ENCODE data around the gene EDC3.
A peak's percentile ranks its signal among the peaks of the same experiment; 100 is the strongest.
"Not testable (repeated sequence)": the region's sequence is repeated elsewhere in the genome, so short reads cannot be mapped to it uniquely, and the experiment has no call there.

The EDC3 gene

DNA sequence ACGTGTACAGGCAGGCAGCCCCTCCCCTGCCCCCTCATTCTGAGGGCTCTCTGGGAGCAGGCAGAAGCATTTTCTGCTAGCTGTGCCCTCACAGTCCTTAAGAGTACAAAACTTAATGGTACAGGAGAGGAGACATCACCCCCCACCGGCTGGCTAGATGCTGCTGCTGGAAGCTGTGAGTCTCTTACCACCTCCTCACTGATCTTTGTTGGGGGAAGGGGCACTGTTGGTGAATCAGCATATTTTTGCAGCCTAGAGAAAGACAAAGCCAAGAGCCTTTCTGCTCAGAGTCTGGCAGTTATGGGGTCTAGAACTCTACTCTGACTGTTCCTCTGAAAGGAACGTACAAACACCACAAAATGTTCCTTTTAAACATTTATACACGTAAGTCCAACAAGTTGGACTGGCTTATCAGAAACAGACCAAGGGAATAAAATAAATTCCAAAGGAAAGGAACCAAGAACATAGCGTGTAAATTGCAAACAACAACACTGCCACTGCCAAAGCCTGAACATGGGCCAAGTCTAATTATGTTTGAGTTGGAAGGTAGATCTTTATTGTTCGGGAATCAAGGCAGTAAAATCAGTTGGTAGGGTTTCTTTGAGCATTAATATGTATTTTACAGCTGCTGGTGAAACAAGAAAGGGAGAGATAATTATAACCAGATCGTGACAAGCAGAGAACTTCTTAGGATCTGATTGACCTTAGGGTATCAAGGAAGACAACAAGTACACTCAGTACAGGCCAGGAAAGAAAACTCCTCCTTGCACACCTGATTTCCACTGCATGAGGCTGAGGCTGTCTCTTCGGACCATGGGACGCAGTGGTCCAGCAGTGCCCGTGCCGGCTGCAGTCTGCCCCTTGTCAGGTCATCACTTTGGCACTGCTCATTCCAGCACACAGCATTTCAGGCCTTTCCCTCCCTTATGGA is 52.8 kb downstream of the EDC3 start:
- H3K27ac Mint-ChIP-seq, result peak overlapping the region; percentile 57
- H3K4me1 Mint-ChIP-seq, result peaks cover 37% of the 10 kb centered on the region

DNA sequence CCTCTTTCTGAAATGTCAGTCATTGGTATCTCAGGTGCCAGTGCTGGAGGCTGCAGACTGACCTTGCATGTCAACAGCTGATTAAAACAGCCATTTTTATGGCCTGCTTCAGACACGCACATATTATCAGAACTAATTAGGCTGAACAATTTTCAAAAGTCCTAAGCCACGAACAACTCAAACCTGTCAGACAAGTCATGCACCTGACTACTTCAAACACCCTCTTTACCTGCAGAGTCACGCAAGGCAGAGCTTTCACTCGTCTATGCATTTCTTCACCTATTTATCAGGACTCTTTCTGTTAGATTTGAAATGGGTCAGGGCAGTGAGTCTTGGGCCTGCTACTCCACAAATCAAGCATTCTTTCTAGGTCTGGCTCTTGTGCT is 53.5 kb downstream of the EDC3 start:
- Mint-ChIP-seq H3K27ac (no peak overlapping the region), H3K36me3 (peaks cover 3% of the 10 kb centered on the region), H3K9me3 (no peaks in the 10 kb centered on the region), H3K27me3 (no peaks in the 10 kb centered on the region), H3K4me1 (peaks cover 33% of the 10 kb centered on the region), H3K4me3 (no peak overlapping the region)

More for the DNA sequence above, 52.8 kb downstream of the EDC3 start:
- Mint-ChIP-seq H3K4me3 (no peak overlapping the region), H3K36me3 (peaks cover 3% of the 10 kb centered on the region), H3K27me3 (no peaks in the 10 kb centered on the region), H3K9me3 (no peaks in the 10 kb centered on the region)

DNA sequence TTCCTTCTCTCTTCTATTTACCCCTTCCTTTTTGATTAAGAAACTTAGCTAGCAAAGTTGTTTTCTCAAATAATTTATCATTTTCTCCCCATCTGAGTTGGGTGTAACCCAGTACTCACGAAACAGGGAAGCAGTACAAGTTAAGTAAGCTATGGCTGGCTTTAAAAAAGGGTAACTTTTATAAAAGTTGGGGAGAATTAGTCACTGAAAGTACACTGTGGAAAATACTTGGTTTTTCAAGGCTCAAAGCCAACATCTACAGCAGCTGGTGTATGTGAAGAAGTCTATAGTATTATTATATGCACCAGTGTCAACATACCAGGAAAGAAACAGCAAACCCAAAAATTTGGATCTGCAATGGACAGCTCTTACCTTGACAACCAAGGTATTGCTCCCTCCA is 54.7 kb downstream of the EDC3 start:
- H3K36me3 Mint-ChIP-seq, result peaks cover 4% of the 10 kb centered on the region
- H3K27ac Mint-ChIP-seq, result peak overlapping the region; percentile 90
- no peaks in the 10 kb centered on the region for H3K27me3 Mint-ChIP-seq
- H3K4me3 Mint-ChIP-seq, result no peak overlapping the region
- H3K4me1 Mint-ChIP-seq, result peaks cover 28% of the 10 kb centered on the region
- H3K9me3 Mint-ChIP-seq, result no peaks in the 10 kb centered on the region

DNA sequence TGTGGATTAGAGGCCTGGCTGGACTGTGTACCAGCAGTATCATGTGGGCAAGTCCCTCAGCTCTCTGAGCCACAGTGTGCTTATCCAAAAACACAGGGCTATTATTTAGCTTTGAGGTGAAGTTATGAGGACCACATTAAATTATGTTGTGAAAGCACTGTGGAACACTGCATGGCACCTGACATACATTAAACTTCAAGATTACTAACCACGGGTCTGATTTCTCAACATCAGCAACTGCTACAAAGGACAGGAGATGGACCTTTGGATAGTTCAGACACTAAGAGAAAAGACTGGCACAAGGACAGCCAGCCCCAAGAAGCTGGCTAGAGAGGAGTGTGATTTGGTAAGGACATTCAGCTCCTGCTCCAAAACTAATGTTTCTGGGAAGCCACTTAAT is 58.8 kb downstream of the EDC3 start:
- Mint-ChIP-seq H3K4me3 (no peak overlapping the region), H3K4me1 (peaks cover 14% of the 10 kb centered on the region), H3K27me3 (no peaks in the 10 kb centered on the region), H3K9me3 (no peaks in the 10 kb centered on the region), H3K36me3 (peaks cover 6% of the 10 kb centered on the region), H3K27ac (no peak overlapping the region)

DNA sequence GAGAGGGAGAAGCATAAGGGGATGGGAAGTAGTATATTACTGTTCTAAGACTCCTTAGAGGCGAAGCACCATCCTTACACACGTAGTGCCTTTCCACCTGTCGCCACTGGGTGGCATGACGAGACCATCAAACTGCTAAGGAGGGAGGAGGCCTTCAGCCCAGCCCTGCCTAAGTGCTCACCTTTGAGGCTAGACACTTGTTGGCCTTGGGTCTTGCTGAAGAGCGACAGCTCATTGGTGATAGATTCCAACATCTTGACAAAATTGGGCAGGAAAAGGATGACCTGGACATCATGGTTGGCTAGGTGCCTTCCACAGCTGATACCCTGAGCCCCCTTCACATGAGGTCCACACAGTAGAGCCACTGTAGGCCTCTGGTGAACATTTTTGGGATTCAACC is 60.6 kb downstream of the EDC3 start:
- peaks cover 6% of the 10 kb centered on the region for H3K36me3 Mint-ChIP-seq
- H3K9me3 Mint-ChIP-seq, result no peaks in the 10 kb centered on the region
- H3K4me1 Mint-ChIP-seq, result peaks cover 5% of the 10 kb centered on the region
- H3K4me3 Mint-ChIP-seq, result no peak overlapping the region
- H3K27me3 Mint-ChIP-seq, result no peaks in the 10 kb centered on the region
- no peak overlapping the region for H3K27ac Mint-ChIP-seq

DNA sequence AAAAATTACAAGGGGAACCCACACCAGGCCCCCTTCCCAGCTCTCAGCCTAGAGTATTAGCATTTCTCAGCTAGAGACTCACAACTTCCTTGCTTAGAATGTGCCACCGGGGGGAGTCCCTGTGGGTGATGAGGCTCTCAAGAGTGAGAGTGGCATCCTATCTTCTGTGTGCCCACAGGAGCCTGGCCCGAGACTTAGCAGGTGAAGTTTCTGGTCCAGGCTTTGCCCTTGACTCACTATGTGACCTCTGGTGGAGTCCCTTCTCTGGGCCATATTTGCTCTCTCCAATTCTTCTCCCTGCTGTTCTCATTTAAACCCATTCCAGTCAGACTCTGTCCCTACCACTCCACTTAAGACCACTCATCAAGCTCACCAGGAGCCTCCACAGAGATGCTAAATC is 62.0 kb downstream of the EDC3 start:
- Mint-ChIP-seq H3K4me3 (no peak overlapping the region), H3K27me3 (no peaks in the 10 kb centered on the region), H3K27ac (peak overlapping the region; percentile 25), H3K36me3 (peaks cover 4% of the 10 kb centered on the region), H3K4me1 (peaks cover 5% of the 10 kb centered on the region), H3K9me3 (no peaks in the 10 kb centered on the region)

DNA sequence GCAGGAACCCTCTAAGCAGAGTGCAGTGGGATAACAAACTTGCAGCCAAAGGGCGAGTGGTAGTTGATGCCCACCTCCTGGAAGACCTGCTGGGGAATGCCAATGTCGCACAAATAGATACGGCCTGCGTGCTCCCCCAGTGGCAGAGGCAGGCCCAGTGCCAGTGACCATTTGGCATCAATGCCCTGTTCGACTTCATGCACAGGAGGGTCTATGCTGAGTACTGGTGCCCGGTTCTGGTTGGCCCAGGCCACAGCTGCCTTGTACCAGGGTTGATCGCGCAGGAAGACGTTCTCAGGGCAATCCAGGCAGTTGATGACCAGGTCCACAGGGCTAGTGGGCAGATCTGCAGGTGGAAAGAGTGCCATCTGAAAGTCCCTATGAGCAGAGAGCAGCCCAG is 63.2 kb downstream of the EDC3 start:
- Mint-ChIP-seq H3K4me1 (peaks cover 5% of the 10 kb centered on the region), H3K27ac (no peak overlapping the region), H3K36me3 (peaks cover 4% of the 10 kb centered on the region), H3K4me3 (no peak overlapping the region), H3K9me3 (no peaks in the 10 kb centered on the region), H3K27me3 (no peaks in the 10 kb centered on the region)

DNA sequence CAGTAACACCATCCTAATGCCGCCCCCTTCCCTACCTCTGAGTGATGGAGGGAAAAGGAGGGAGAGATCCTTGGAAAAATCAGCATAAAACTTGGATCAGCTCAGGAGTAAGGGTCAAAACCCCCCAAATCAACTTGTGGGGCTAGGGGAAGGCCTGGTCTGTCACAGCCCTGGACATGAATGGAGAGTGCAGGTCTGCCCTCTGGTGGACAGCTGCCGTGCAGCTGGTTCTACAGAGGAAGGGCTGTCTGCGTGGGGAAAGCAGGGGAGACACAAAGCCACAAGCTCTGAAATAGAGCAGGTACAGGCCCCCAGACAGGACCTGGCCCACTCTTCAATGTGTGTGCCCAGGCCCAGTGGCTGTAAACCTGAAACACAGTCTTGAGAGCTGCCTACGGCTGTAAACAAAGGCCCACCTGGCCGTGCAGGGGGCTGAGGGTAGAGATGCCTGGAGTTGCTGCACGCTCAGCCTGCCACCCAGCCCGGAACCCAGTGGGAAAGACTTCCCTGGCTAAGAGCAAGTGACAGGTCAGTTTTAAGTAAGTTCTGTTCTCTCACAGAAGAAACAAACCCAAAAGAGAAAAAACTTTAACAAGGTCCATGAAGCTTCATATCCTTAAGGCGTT is 63.8 kb downstream of the EDC3 start:
- Mint-ChIP-seq H3K4me1 (peaks cover 9% of the 10 kb centered on the region), H3K27ac (peak overlapping the region; percentile 72), H3K27me3 (no peaks in the 10 kb centered on the region), H3K4me3 (no peak overlapping the region), H3K36me3 (peaks cover 4% of the 10 kb centered on the region), H3K9me3 (no peaks in the 10 kb centered on the region)

DNA sequence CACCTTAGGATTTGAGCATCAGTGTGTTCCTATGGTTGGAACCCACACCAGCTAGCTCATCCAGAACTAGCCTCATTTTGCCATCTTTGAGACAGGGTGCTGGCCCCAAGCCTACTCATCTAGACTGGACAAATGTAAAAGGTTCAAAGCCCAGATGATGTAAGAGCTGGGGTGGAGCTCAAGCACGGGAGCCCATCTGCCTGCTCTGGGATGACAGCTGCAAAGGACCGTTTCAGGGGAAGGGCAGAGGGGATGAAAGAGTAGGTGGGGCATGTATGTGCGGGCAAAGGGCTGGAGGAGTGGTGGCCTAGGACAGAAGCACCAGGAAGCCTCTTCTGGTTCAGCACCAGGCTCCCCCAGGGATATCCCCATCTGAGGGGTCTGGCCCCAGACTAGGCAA is 64.4 kb downstream of the EDC3 start:
- H3K27me3 Mint-ChIP-seq, result no peaks in the 10 kb centered on the region
- H3K4me1 Mint-ChIP-seq, result peaks cover 13% of the 10 kb centered on the region
- H3K9me3 Mint-ChIP-seq, result no peaks in the 10 kb centered on the region
- no peak overlapping the region for H3K27ac Mint-ChIP-seq
- H3K4me3 Mint-ChIP-seq, result no peak overlapping the region
- H3K36me3 Mint-ChIP-seq, result peaks cover 2% of the 10 kb centered on the region

DNA sequence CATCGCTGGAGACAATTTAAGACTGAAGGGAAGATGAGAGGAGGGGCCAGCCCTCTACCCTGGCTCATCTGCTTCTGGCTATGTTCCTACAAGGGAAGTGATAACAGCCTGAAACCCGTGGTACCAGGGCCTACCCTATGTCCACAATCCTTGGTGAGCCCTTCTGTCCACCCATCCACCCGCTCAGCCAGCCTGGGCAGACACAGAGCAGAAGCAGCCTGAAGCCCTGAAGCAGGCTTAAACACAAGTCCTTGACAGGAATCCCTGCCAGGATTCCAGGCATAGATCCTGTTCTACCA is 64.8 kb downstream of the EDC3 start:
- Mint-ChIP-seq H3K4me1 (peaks cover 17% of the 10 kb centered on the region), H3K27me3 (no peaks in the 10 kb centered on the region), H3K27ac (no peak overlapping the region), H3K36me3 (peaks cover 2% of the 10 kb centered on the region), H3K9me3 (no peaks in the 10 kb centered on the region), H3K4me3 (no peak overlapping the region)

DNA sequence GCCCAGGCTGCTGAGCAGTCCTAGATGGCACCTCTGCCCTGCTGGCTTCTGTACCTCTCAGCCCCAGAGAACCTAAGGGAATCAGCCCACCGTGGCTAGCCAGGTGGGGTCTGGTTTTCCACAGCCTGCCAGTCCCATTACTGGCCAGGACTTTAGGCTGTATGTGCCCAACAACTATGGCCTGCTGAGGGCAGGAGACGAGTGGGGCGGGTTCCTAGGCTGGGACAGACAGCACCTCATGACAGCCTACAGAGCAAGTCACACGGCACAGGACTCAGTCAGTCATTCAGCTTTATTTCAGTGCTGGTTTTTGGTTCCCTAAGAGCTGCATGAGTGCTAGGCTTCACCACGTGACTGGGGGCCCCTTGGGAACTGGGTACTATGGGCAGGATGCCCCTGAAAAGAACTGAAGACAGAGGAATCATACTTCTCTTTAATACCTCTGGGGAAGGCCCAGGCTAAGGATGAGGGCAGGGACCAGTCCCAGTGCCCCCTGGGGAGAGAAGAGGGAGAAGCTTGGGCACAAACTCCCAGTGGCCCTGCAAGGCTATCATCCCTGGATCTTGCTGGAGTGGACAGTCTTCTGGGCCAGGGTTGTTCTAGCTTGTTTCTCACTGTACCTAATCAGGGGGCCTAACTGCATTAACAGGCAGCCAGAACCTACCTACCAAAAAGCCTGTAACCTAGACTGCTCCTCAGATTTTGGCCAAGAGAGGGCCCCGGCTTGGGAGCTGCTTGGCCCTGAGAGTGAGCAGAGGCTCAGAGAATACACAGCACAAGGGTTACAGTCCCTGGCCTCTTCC is 65.3 kb downstream of the EDC3 start:
- no peaks in the 10 kb centered on the region for H3K27me3 Mint-ChIP-seq
- no peak overlapping the region for H3K4me3 Mint-ChIP-seq
- no peaks in the 10 kb centered on the region for H3K9me3 Mint-ChIP-seq
- peak overlapping the region; percentile 55 for H3K27ac Mint-ChIP-seq
- H3K36me3 Mint-ChIP-seq, result no peaks in the 10 kb centered on the region
- H3K4me1 Mint-ChIP-seq, result peaks cover 22% of the 10 kb centered on the region

DNA sequence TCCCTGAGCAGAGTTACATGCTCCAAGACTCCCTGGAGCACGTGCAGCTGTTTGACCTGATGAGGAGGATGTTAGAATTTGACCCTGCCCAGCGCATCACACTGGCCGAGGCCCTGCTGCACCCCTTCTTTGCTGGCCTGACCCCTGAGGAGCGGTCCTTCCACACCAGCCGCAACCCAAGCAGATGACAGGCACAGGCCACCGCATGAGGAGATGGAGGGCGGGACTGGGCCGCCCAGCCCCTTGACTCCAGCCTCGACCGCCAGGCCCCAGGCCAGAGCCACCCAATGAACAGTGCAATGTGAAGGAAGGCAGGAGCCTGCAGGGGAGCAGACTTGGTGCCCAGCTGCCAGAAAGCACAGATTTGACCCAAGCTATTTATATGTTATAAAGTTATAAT is 66.1 kb downstream of the EDC3 start:
- H3K9me3 Mint-ChIP-seq, H3K4me3 Mint-ChIP-seq, H3K27me3 Mint-ChIP-seq, H3K27ac Mint-ChIP-seq, H3K36me3 Mint-ChIP-seq: not testable (repeated sequence)
- peaks cover 22% of the 10 kb centered on the region for H3K4me1 Mint-ChIP-seq

DNA sequence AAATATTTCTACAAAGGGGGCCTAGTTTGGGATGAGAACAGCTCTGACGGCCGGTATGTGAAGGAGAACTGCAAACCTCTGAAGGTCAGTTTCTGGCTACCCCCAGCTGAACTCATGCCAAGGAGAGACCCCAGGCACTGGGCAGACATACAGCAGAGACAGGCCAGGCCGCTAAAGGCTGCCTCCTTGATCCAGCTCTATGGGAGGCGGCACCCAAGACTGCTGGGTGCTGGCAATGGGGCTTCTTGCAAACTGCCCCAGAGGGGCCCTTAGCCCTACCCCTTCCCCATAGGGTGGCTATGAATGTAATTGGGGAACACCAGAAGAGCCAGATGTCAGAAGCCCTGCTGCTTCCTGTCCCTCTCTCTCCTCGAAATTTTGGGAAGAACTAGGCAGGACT is 66.9 kb downstream of the EDC3 start:
- H3K4me3 Mint-ChIP-seq, result no peak overlapping the region
- H3K27ac Mint-ChIP-seq, result no peak overlapping the region
- H3K27me3 Mint-ChIP-seq, result no peaks in the 10 kb centered on the region
- no peaks in the 10 kb centered on the region for H3K9me3 Mint-ChIP-seq
- H3K36me3 Mint-ChIP-seq, result no peaks in the 10 kb centered on the region
- peaks cover 26% of the 10 kb centered on the region for H3K4me1 Mint-ChIP-seq

DNA sequence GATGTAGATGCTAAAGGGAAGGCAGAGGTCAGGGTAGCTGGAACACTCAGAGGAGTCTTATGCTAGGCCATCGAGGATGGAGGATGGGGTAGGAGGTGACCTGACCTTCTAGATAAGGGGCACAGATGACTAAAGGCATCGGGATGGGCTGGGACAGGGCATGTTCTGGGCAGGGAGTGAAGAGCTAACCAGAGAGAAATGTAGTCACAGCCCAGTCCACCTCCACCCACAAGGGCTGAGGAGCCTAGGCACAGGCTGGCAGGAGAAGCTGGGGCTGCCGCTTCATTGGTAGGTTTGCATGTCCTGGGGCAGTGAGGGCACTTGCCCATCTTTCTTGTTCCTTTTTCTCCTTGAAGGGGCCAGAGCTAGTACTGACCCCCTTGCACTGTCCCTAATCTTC is 67.6 kb downstream of the EDC3 start:
- Mint-ChIP-seq H3K4me3 (no peak overlapping the region), H3K36me3 (peaks cover 3% of the 10 kb centered on the region), H3K27me3 (no peaks in the 10 kb centered on the region), H3K4me1 (peaks cover 29% of the 10 kb centered on the region), H3K9me3 (no peaks in the 10 kb centered on the region), H3K27ac (peak overlapping the region; percentile 66)

DNA sequence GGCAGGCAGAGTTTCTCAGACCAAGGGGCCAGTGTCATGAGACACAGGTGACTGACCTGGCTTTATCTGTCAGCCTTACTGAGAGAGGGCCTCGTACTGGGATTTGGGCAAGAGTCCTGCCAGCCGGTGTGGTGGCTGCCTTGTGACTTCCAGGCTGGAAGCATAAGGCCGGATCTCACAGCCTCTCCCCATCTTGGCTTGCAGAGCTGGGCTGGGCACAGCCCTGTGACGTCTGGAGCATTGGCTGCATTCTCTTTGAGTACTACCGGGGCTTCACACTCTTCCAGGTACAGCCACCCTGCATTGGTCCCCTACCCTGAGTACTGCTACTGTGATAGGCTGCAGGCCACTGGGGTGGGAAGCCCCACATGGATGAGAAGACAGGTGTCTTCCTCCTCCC is 68.1 kb downstream of the EDC3 start:
- no peak overlapping the region for H3K4me3 Mint-ChIP-seq
- H3K4me1 Mint-ChIP-seq, result peaks cover 32% of the 10 kb centered on the region
- no peaks in the 10 kb centered on the region for H3K9me3 Mint-ChIP-seq
- H3K27me3 Mint-ChIP-seq, result no peaks in the 10 kb centered on the region
- no peak overlapping the region for H3K27ac Mint-ChIP-seq
- H3K36me3 Mint-ChIP-seq, result peaks cover 3% of the 10 kb centered on the region

Data from activated naive CD4-positive, alpha-beta T cell treated with anti-CD3 and anti-CD28 coated beads, Interleukin-2, amount 50 U/mL, for 24 hours (primary cell).